NK-92 treated with Interleukin-12 subunit alpha and Interleukin-12 subunit beta, amount 100 ng/mL, for 24 hours (cell line): ENCODE results near the gene HOXB2.

Source experiments
- DNase-seq: peaks from one replicate; lab custom pipeline; 2025; lab: John Stamatoyannopoulos, UW

Gene HOXB2

GRCh38 chr17:48552466-48553189 lies 7.7 kb upstream of the HOXB2 start:
- no peak for DNase-seq

- no peak for DNase-seq
Measured at GRCh38 chr17:48551596-48552465, 6.9 kb upstream of the HOXB2 start.

- no peak for DNase-seq
Measured at GRCh38 chr17:48551214-48551555, 6.3 kb upstream of the HOXB2 start.

- DNase-seq, result no peak
Measured at GRCh38 chr17:48550502-48551213, 5.7 kb upstream of the HOXB2 start.

GRCh38 chr17:48549914-48550501 lies 5.1 kb upstream of the HOXB2 start:
- no peak for DNase-seq

- no peak for DNase-seq
Measured at GRCh38 chr17:48549281-48549630, 4.3 kb upstream of the HOXB2 start.

GRCh38 chr17:48548523-48549280 lies 3.8 kb upstream of the HOXB2 start:
- DNase-seq, result no peak

GRCh38 chr17:48547808-48548522 lies 3.1 kb upstream of the HOXB2 start:
- no peak for DNase-seq

- no peak for DNase-seq
Measured at GRCh38 chr17:48546924-48547807, 2.3 kb upstream of the HOXB2 start.

- DNase-seq, result no peak
Measured at GRCh38 chr17:48546137-48546923, 1.4 kb upstream of the HOXB2 start.

- DNase-seq, result no peak
Measured at GRCh38 chr17:48545539-48545938, 630 bp upstream of the HOXB2 start.

- DNase-seq, result peak; percentile 67
Measured at GRCh38 chr17:48544349-48545021, 424 bp downstream of the HOXB2 start.

- no peak for DNase-seq
Measured at GRCh38 chr17:48543854-48544348, 1.0 kb downstream of the HOXB2 start.

GRCh38 chr17:48543107-48543853 lies 1.6 kb downstream of the HOXB2 start:
- peak; percentile 85 for DNase-seq

- DNase-seq, result no peak
Measured at GRCh38 chr17:48542698-48543106, 2.2 kb downstream of the HOXB2 start.

- DNase-seq, result peak; percentile 34
Measured at GRCh38 chr17:48542114-48542656, 2.7 kb downstream of the HOXB2 start.

- peak; percentile 48 for DNase-seq
Measured at GRCh38 chr17:48541577-48542113, 3.3 kb downstream of the HOXB2 start.
